PC-3 (cell line): ENCODE data around the gene COL13A1.

Experiments
- CTCF ChIP-seq: fragments of 300-600 bp; sonication (generic); conservative IDR thresholded peaks from 2 replicates; pipeline ENCODE4 v1.5.1; 2017; ENCODE audit warnings: antibody characterized with exemption, low read depth, mild to moderate bottlenecking, low read length
- EZH2 ChIP-seq: fragments of 300-600 bp; sonication (generic); IDR thresholded peaks from one replicate; pipeline ENCODE4 v1.6.1; 2017; ENCODE audit warnings: antibody characterized with exemption, mild to moderate bottlenecking, low read length; ENCODE audit not compliant: unreplicated experiment

GRCh38 chr10:70000262-70000661, 198.6 kb downstream of the COL13A1 start:
- TF ChIP-seq CTCF (no peak), EZH2 (no peak)
